Skin of body (tissue), 2 donors: ENCODE measurements around the gene DNAJC15. TPM values are rescaled to one million over a fixed set of nuclear protein-coding genes. Genes with fewer than 3 reads are reported as not detected.
A peak's percentile ranks its signal among the peaks of the same experiment; 100 is the strongest.

ENCODE experiments used
- DNase-seq: peaks from one replicate; lab custom pipeline; 2025; lab: John Stamatoyannopoulos, UW
- total RNA-seq: library from RNA; depleted of rRNA; stranded (reverse); fragments of >200 nt; gene quantifications from one replicate; pipeline ENCODE4 v1.2.3, GENCODE V29; 2014

The DNAJC15 gene
- total RNA-seq, 1 donor from 2014 or later = 9.6 TPM

- DNase-seq = no peak
Measured at GRCh38 chr13:43124490-43124889, 101.1 kb downstream of the DNAJC15 start.

GRCh38 chr13:43126420-43126819 lies 103.0 kb downstream of the DNAJC15 start:
- no peak for DNase-seq

GRCh38 chr13:43127103-43127798 lies 103.9 kb downstream of the DNAJC15 start:
- DNase-seq = no peak

GRCh38 chr13:43127827-43128226 lies 104.4 kb downstream of the DNAJC15 start:
- peak; percentile 32 for DNase-seq

GRCh38 chr13:43128504-43128961 lies 105.1 kb downstream of the DNAJC15 start:
- DNase-seq = no peak

- no peak for DNase-seq
Measured at GRCh38 chr13:43129066-43129465, 105.7 kb downstream of the DNAJC15 start.

GRCh38 chr13:43129511-43130110 lies 106.2 kb downstream of the DNAJC15 start:
- no peak for DNase-seq

GRCh38 chr13:43132257-43132656 lies 108.9 kb downstream of the DNAJC15 start:
- no peak for DNase-seq

- no peak for DNase-seq
Measured at GRCh38 chr13:43132911-43133310, 109.5 kb downstream of the DNAJC15 start.

- no peak for DNase-seq
Measured at GRCh38 chr13:43133792-43134191, 110.4 kb downstream of the DNAJC15 start.

- DNase-seq = no peak
Measured at GRCh38 chr13:43134868-43135267, 111.5 kb downstream of the DNAJC15 start.

- DNase-seq = no peak
Measured at GRCh38 chr13:43135516-43135915, 112.1 kb downstream of the DNAJC15 start.

GRCh38 chr13:43136920-43137575 lies 113.7 kb downstream of the DNAJC15 start:
- DNase-seq = no peak

GRCh38 chr13:43139211-43139610 lies 115.8 kb downstream of the DNAJC15 start:
- DNase-seq = no peak

GRCh38 chr13:43139921-43140320 lies 116.5 kb downstream of the DNAJC15 start:
- DNase-seq = no peak

GRCh38 chr13:43140985-43141384 lies 117.6 kb downstream of the DNAJC15 start:
- no peak for DNase-seq

GRCh38 chr13:43141685-43142084 lies 118.3 kb downstream of the DNAJC15 start:
- no peak for DNase-seq

GRCh38 chr13:43143591-43143990 lies 120.2 kb downstream of the DNAJC15 start:
- DNase-seq = no peak

GRCh38 chr13:43145534-43146196 lies 122.3 kb downstream of the DNAJC15 start:
- DNase-seq = no peak

- no peak for DNase-seq
Measured at GRCh38 chr13:43146400-43146799, 123.0 kb downstream of the DNAJC15 start.

GRCh38 chr13:43150369-43151207 lies 127.2 kb downstream of the DNAJC15 start:
- no peak for DNase-seq
